Activated naive CD4-positive, alpha-beta T cell treated with anti-CD3 and anti-CD28 coated beads for 36 hours (primary cell): Measurements from ENCODE around the gene EXT2. TPM values are rescaled to one million over a fixed set of nuclear protein-coding genes. Genes with fewer than 3 reads are reported as not detected.

ENCODE experiments used
- CTCF ChIA-PET: fragments of 350-600 bp; sonication (Branson Sonifier 250); formaldehyde crosslinking; loops from one replicate; lab custom pipeline; 2021; ENCODE audit warnings: antibody characterized with exemption; lab: Charles Lee
- DNase-seq: peaks from one replicate; pipeline ENCODE4 v3.0.0-alpha.2; 2020
- H3K27ac Mint-ChIP-seq: one replicate; pipeline ENCODE4 v1.8.0; 2021; ENCODE audit warnings: mild to moderate bottlenecking, mixed read lengths
- H3K27me3 Mint-ChIP-seq: one replicate; pipeline ENCODE4 v1.8.0; 2021; ENCODE audit warnings: low read depth, mixed read lengths
- H3K36me3 Mint-ChIP-seq: one replicate; pipeline ENCODE4 v1.8.0; 2021; ENCODE audit warnings: low read depth, mixed read lengths
- H3K4me1 Mint-ChIP-seq: one replicate; pipeline ENCODE4 v1.8.0; 2021; ENCODE audit warnings: low read depth, mixed read lengths
- H3K4me3 Mint-ChIP-seq: one replicate; pipeline ENCODE4 v1.8.0; 2021; ENCODE audit warnings: mild to moderate bottlenecking, moderate library complexity, mixed read lengths
- H3K9me3 Mint-ChIP-seq: one replicate; pipeline ENCODE4 v1.8.0; 2021; ENCODE audit warnings: mixed read lengths
- intact Hi-C: fragments of 100-400 bp; cut with micrococcal nuclease; formaldehyde crosslinking; loops from one replicate; pipeline ENCODE4 v1.15.1; 2023
- total RNA-seq, 2 experiments: library from RNA; stranded (reverse); gene quantifications; one replicate each; pipeline ENCODE4 v1.2.3, GENCODE V29; 2021

Gene EXT2
- total RNA-seq, 2 experiments from 2014 or later = 23.8 to 26.2 TPM

- Mint-ChIP-seq H3K4me3 (no peak overlapping the region), H3K27me3 (no peaks in the 10 kb centered on the region), H3K36me3 (peaks cover 4% of the 10 kb centered on the region), H3K9me3 (peaks cover 21% of the 10 kb centered on the region), H3K4me1 (peaks cover 3% of the 10 kb centered on the region), H3K27ac (no peak overlapping the region)
- DNase-seq = no peak
- intact Hi-C loops = no loop called here
- CTCF ChIA-PET = no interaction called here
Measured at GRCh38 chr11:44256673-44257291, 161.3 kb downstream of the EXT2 start.

GRCh38 chr11:44257338-44258189 lies 162.1 kb downstream of the EXT2 start:
- no peaks in the 10 kb centered on the region for H3K36me3 Mint-ChIP-seq
- H3K4me3 Mint-ChIP-seq = no peak overlapping the region
- no peaks in the 10 kb centered on the region for H3K27me3 Mint-ChIP-seq
- H3K27ac Mint-ChIP-seq = no peak overlapping the region
- no peak for DNase-seq
- CTCF ChIA-PET = no interaction called here
- H3K4me1 Mint-ChIP-seq = peaks cover 3% of the 10 kb centered on the region
- intact Hi-C loops = no loop called here
- H3K9me3 Mint-ChIP-seq = peaks cover 13% of the 10 kb centered on the region

- no peak for DNase-seq
- H3K4me3 Mint-ChIP-seq = no peak overlapping the region
- peaks cover 7% of the 10 kb centered on the region for H3K9me3 Mint-ChIP-seq
- intact Hi-C loops = no loop called here
- no peaks in the 10 kb centered on the region for H3K27me3 Mint-ChIP-seq
- no peak overlapping the region for H3K27ac Mint-ChIP-seq
- peaks cover 3% of the 10 kb centered on the region for H3K4me1 Mint-ChIP-seq
- no peaks in the 10 kb centered on the region for H3K36me3 Mint-ChIP-seq
- CTCF ChIA-PET = no interaction called here
Measured at GRCh38 chr11:44258190-44258489, 162.7 kb downstream of the EXT2 start.

GRCh38 chr11:44258839-44259420 lies 163.5 kb downstream of the EXT2 start:
- intact Hi-C loops = no loop called here
- Mint-ChIP-seq H3K4me3 (no peak overlapping the region), H3K27me3 (no peaks in the 10 kb centered on the region), H3K36me3 (no peaks in the 10 kb centered on the region), H3K9me3 (no peaks in the 10 kb centered on the region), H3K4me1 (peaks cover 3% of the 10 kb centered on the region), H3K27ac (no peak overlapping the region)
- CTCF ChIA-PET = interaction anchor here (0.6 to 0.8 kb wide), 2 partner anchors 20 to 27 kb away, joined by 3 read pairs; no protein-coding TSS in a partner anchor
- DNase-seq = no peak

GRCh38 chr11:44260081-44260480 lies 164.6 kb downstream of the EXT2 start:
- Mint-ChIP-seq H3K9me3 (no peaks in the 10 kb centered on the region), H3K27me3 (no peaks in the 10 kb centered on the region), H3K4me3 (no peak overlapping the region), H3K27ac (no peak overlapping the region), H3K4me1 (peaks cover 3% of the 10 kb centered on the region), H3K36me3 (no peaks in the 10 kb centered on the region)
- no peak for DNase-seq
- CTCF ChIA-PET = interaction anchor here (0.8 kb wide), 1 partner anchor 19 kb away, joined by 3 read pairs; no protein-coding TSS in a partner anchor
- intact Hi-C loops = no loop called here

- CTCF ChIA-PET = interaction anchor here (1.2 kb wide), 1 partner anchor 13 kb away, joined by 3 read pairs; no protein-coding TSS in a partner anchor
- Mint-ChIP-seq H3K27ac (no peak overlapping the region), H3K4me1 (peaks cover 3% of the 10 kb centered on the region), H3K4me3 (no peak overlapping the region), H3K27me3 (no peaks in the 10 kb centered on the region), H3K36me3 (no peaks in the 10 kb centered on the region), H3K9me3 (no peaks in the 10 kb centered on the region)
- no peak for DNase-seq
- intact Hi-C loops = no loop called here
Measured at GRCh38 chr11:44261800-44262591, 166.5 kb downstream of the EXT2 start.

GRCh38 chr11:44263738-44264437 lies 168.4 kb downstream of the EXT2 start:
- intact Hi-C loops = no loop called here
- CTCF ChIA-PET = no interaction called here
- Mint-ChIP-seq H3K4me1 (no peaks in the 10 kb centered on the region), H3K4me3 (no peak overlapping the region), H3K27me3 (no peaks in the 10 kb centered on the region), H3K9me3 (no peaks in the 10 kb centered on the region), H3K27ac (no peak overlapping the region), H3K36me3 (no peaks in the 10 kb centered on the region)
- no peak for DNase-seq

- Mint-ChIP-seq H3K27me3 (no peaks in the 10 kb centered on the region), H3K36me3 (no peaks in the 10 kb centered on the region), H3K4me1 (no peaks in the 10 kb centered on the region), H3K9me3 (no peaks in the 10 kb centered on the region), H3K27ac (no peak overlapping the region), H3K4me3 (no peak overlapping the region)
- CTCF ChIA-PET = no interaction called here
- no peak for DNase-seq
- intact Hi-C loops = no loop called here
Measured at GRCh38 chr11:44264438-44264749, 168.9 kb downstream of the EXT2 start.

- Mint-ChIP-seq H3K9me3 (no peaks in the 10 kb centered on the region), H3K4me3 (no peak overlapping the region), H3K4me1 (no peaks in the 10 kb centered on the region), H3K27me3 (no peaks in the 10 kb centered on the region), H3K27ac (no peak overlapping the region), H3K36me3 (no peaks in the 10 kb centered on the region)
- intact Hi-C loops = no loop called here
- CTCF ChIA-PET = no interaction called here
- no peak for DNase-seq
Measured at GRCh38 chr11:44264761-44265160, 169.3 kb downstream of the EXT2 start.

GRCh38 chr11:44266056-44266780 lies 170.7 kb downstream of the EXT2 start:
- Mint-ChIP-seq H3K9me3 (no peaks in the 10 kb centered on the region), H3K4me3 (no peak overlapping the region), H3K27me3 (no peaks in the 10 kb centered on the region), H3K36me3 (no peaks in the 10 kb centered on the region), H3K4me1 (no peaks in the 10 kb centered on the region), H3K27ac (no peak overlapping the region)
- DNase-seq = no peak
- CTCF ChIA-PET = interaction anchor here (0.8 kb wide), 1 partner anchor 20 kb away, joined by 4 read pairs; no protein-coding TSS in a partner anchor
- intact Hi-C loops = no loop called here

- no peaks in the 10 kb centered on the region for H3K9me3 Mint-ChIP-seq
- H3K4me1 Mint-ChIP-seq = no peaks in the 10 kb centered on the region
- intact Hi-C loops = no loop called here
- CTCF ChIA-PET = interaction anchor here (0.8 kb wide), 1 partner anchor 19 kb away, joined by 4 read pairs; no protein-coding TSS in a partner anchor
- no peaks in the 10 kb centered on the region for H3K36me3 Mint-ChIP-seq
- H3K4me3 Mint-ChIP-seq = no peak overlapping the region
- DNase-seq = no peak
- no peak overlapping the region for H3K27ac Mint-ChIP-seq
- no peaks in the 10 kb centered on the region for H3K27me3 Mint-ChIP-seq
Measured at GRCh38 chr11:44267006-44267749, 171.7 kb downstream of the EXT2 start.
